ENCODE data around the gene NEK4.

Gene NEK4

GRCh38 chr3:52811452-52812011 lies 40.8 kb upstream of the NEK4 start:
- Histone ChIP-seq H3K4me1 (ENCODE audit: insufficient read depth, insufficient read length) (no peaks in the 10 kb centered on the region), H3K9me3 (ENCODE audit: insufficient read depth, low read length) (no peaks in the 10 kb centered on the region), H3K9ac (ENCODE audit: insufficient read length, low read depth) (no peak overlapping the region), H3K36me3 (ENCODE audit: insufficient read depth, insufficient read length, low read length) (no peaks in the 10 kb centered on the region), H3K27me3 (ENCODE audit: insufficient read depth, insufficient read length) (peaks cover 4% of the 10 kb centered on the region), H3K4me3 (ENCODE audit: insufficient read length, low read depth) (no peak overlapping the region)
- DNase-seq (ENCODE audit: low read depth, low spot score) = no peak
- TF ChIP-seq YY1 (IDR thresholded peaks at IDR 0.05; ENCODE audit: insufficient read depth, insufficient read length) (no peak), ZNF274 (IDR thresholded peaks at IDR 0.05; ENCODE audit: low read depth, low read length) (no peak), SUZ12 (IDR thresholded peaks at IDR 0.05; ENCODE audit: extremely low read depth, insufficient read depth, insufficient read length) (no peak)

- TF ChIP-seq ZNF274 (IDR thresholded peaks at IDR 0.05; ENCODE audit: low read depth, low read length) (no peak), YY1 (IDR thresholded peaks at IDR 0.05; ENCODE audit: insufficient read depth, insufficient read length) (no peak), SUZ12 (IDR thresholded peaks at IDR 0.05; ENCODE audit: extremely low read depth, insufficient read depth, insufficient read length) (no peak)
- DNase-seq (ENCODE audit: low read depth, low spot score) = no peak
Observed at GRCh38 chr3:52810923-52811322, 40.2 kb upstream of the NEK4 start.

GRCh38 chr3:52809662-52810377 lies 39.1 kb upstream of the NEK4 start:
- no peak for DNase-seq (ENCODE audit: low read depth, low spot score)
- Histone ChIP-seq H3K27me3 (ENCODE audit: insufficient read depth, insufficient read length) (peaks cover 4% of the 10 kb centered on the region), H3K9me3 (ENCODE audit: insufficient read depth, low read length) (no peaks in the 10 kb centered on the region), H3K4me3 (ENCODE audit: insufficient read length, low read depth) (no peak overlapping the region), H3K36me3 (ENCODE audit: insufficient read depth, insufficient read length, low read length) (no peaks in the 10 kb centered on the region), H3K9ac (ENCODE audit: insufficient read length, low read depth) (no peak overlapping the region), H3K4me1 (ENCODE audit: insufficient read depth, insufficient read length) (peaks cover 3% of the 10 kb centered on the region)
- no peak for TF ChIP-seq YY1 (IDR thresholded peaks at IDR 0.05; ENCODE audit: insufficient read depth, insufficient read length)
- TF ChIP-seq SUZ12 (IDR thresholded peaks at IDR 0.05; ENCODE audit: extremely low read depth, insufficient read depth, insufficient read length) = no peak
- no peak for TF ChIP-seq ZNF274 (IDR thresholded peaks at IDR 0.05; ENCODE audit: low read depth, low read length)

More at GRCh38 chr3:52810923-52811322, 40.2 kb upstream of the NEK4 start:
- Histone ChIP-seq H3K27me3 (ENCODE audit: insufficient read depth, insufficient read length) (peaks cover 4% of the 10 kb centered on the region), H3K4me1 (ENCODE audit: insufficient read depth, insufficient read length) (no peaks in the 10 kb centered on the region), H3K9ac (ENCODE audit: insufficient read length, low read depth) (no peak overlapping the region), H3K36me3 (ENCODE audit: insufficient read depth, insufficient read length, low read length) (no peaks in the 10 kb centered on the region), H3K9me3 (ENCODE audit: insufficient read depth, low read length) (no peaks in the 10 kb centered on the region), H3K4me3 (ENCODE audit: insufficient read length, low read depth) (no peak overlapping the region)

GRCh38 chr3:52809149-52809548 lies 38.4 kb upstream of the NEK4 start:
- H3K4me3 ChIP-seq (ENCODE audit: insufficient read length, low read depth) = no peak overlapping the region
- no peaks in the 10 kb centered on the region for H3K36me3 ChIP-seq (ENCODE audit: insufficient read depth, insufficient read length, low read length)
- H3K27me3 ChIP-seq (ENCODE audit: insufficient read depth, insufficient read length) = peaks cover 4% of the 10 kb centered on the region
- no peaks in the 10 kb centered on the region for H3K9me3 ChIP-seq (ENCODE audit: insufficient read depth, low read length)
- H3K9ac ChIP-seq (ENCODE audit: insufficient read length, low read depth) = no peak overlapping the region
- peaks cover 3% of the 10 kb centered on the region for H3K4me1 ChIP-seq (ENCODE audit: insufficient read depth, insufficient read length)
- DNase-seq (ENCODE audit: low read depth, low spot score) = no peak
- TF ChIP-seq SUZ12 (IDR thresholded peaks at IDR 0.05; ENCODE audit: extremely low read depth, insufficient read depth, insufficient read length) (no peak), ZNF274 (IDR thresholded peaks at IDR 0.05; ENCODE audit: low read depth, low read length) (no peak), YY1 (IDR thresholded peaks at IDR 0.05; ENCODE audit: insufficient read depth, insufficient read length) (no peak)

- TF ChIP-seq SUZ12 (IDR thresholded peaks at IDR 0.05; ENCODE audit: extremely low read depth, insufficient read depth, insufficient read length) (no peak), YY1 (IDR thresholded peaks at IDR 0.05; ENCODE audit: insufficient read depth, insufficient read length) (no peak), ZNF274 (IDR thresholded peaks at IDR 0.05; ENCODE audit: low read depth, low read length) (no peak)
- no peak overlapping the region for H3K9ac ChIP-seq (ENCODE audit: insufficient read length, low read depth)
- H3K27me3 ChIP-seq (ENCODE audit: insufficient read depth, insufficient read length) = peaks cover 4% of the 10 kb centered on the region
- H3K4me1 ChIP-seq (ENCODE audit: insufficient read depth, insufficient read length) = peaks cover 3% of the 10 kb centered on the region
- no peaks in the 10 kb centered on the region for H3K36me3 ChIP-seq (ENCODE audit: insufficient read depth, insufficient read length, low read length)
- H3K4me3 ChIP-seq (ENCODE audit: insufficient read length, low read depth) = no peak overlapping the region
- DNase-seq (ENCODE audit: low read depth, low spot score) = no peak
- no peaks in the 10 kb centered on the region for H3K9me3 ChIP-seq (ENCODE audit: insufficient read depth, low read length)
Observed at GRCh38 chr3:52805270-52806039, 34.7 kb upstream of the NEK4 start.

GRCh38 chr3:52801839-52802238 lies 31.1 kb upstream of the NEK4 start:
- DNase-seq (ENCODE audit: low read depth, low spot score) = no peak
- H3K4me3 ChIP-seq (ENCODE audit: insufficient read length, low read depth) = no peak overlapping the region
- no peaks in the 10 kb centered on the region for H3K9me3 ChIP-seq (ENCODE audit: insufficient read depth, low read length)
- TF ChIP-seq YY1 (IDR thresholded peaks at IDR 0.05; ENCODE audit: insufficient read depth, insufficient read length) (no peak), SUZ12 (IDR thresholded peaks at IDR 0.05; ENCODE audit: extremely low read depth, insufficient read depth, insufficient read length) (no peak), ZNF274 (IDR thresholded peaks at IDR 0.05; ENCODE audit: low read depth, low read length) (no peak)
- peaks cover 8% of the 10 kb centered on the region for H3K4me1 ChIP-seq (ENCODE audit: insufficient read depth, insufficient read length)
- no peaks in the 10 kb centered on the region for H3K27me3 ChIP-seq (ENCODE audit: insufficient read depth, insufficient read length)
- H3K9ac ChIP-seq (ENCODE audit: insufficient read length, low read depth) = no peak overlapping the region
- no peaks in the 10 kb centered on the region for H3K36me3 ChIP-seq (ENCODE audit: insufficient read depth, insufficient read length, low read length)

- Histone ChIP-seq H3K27me3 (ENCODE audit: insufficient read depth, insufficient read length) (no peaks in the 10 kb centered on the region), H3K36me3 (ENCODE audit: insufficient read depth, insufficient read length, low read length) (no peaks in the 10 kb centered on the region), H3K9me3 (ENCODE audit: insufficient read depth, low read length) (no peaks in the 10 kb centered on the region), H3K9ac (ENCODE audit: insufficient read length, low read depth) (no peak overlapping the region), H3K4me3 (ENCODE audit: insufficient read length, low read depth) (no peak overlapping the region), H3K4me1 (ENCODE audit: insufficient read depth, insufficient read length) (peaks cover 5% of the 10 kb centered on the region)
- DNase-seq (ENCODE audit: low read depth, low spot score) = no peak
- TF ChIP-seq SUZ12 (IDR thresholded peaks at IDR 0.05; ENCODE audit: extremely low read depth, insufficient read depth, insufficient read length) = no peak
- TF ChIP-seq ZNF274 (IDR thresholded peaks at IDR 0.05; ENCODE audit: low read depth, low read length) = no peak
- no peak for TF ChIP-seq YY1 (IDR thresholded peaks at IDR 0.05; ENCODE audit: insufficient read depth, insufficient read length)
Observed at GRCh38 chr3:52800079-52800478, 29.3 kb upstream of the NEK4 start.
